OCI-LY3 (cell line): ENCODE results near the gene ASCC1.

ENCODE experiments used
- CTCF ChIP-seq: fragments of 200-600, 300-600 bp; sonication (generic); IDR thresholded peaks from 2 replicates; pipeline ENCODE4 v1.5.1; 2014; ENCODE audit warnings: antibody characterized with exemption, low read length, low read depth
- EZH2phosphoT487 ChIP-seq: fragments of 200-600 bp; shearing (Covaris generic); IDR thresholded peaks from 2 replicates; pipeline ENCODE4 v1.6.1; 2018; ENCODE audit warnings: antibody characterized with exemption, mixed run types, low read depth

GRCh38 chr10:72173619-72174296, 42.3 kb downstream of the ASCC1 start:
- no peak for TF ChIP-seq CTCF
- no peak for TF ChIP-seq EZH2phosphoT487
